MM.1S (cell line): ENCODE data around the gene SPCS2.

Source experiments
- DNase-seq: peaks from one replicate; pipeline ENCODE4 v3.0.0-alpha.2; 2015
- H2AFZ ChIP-seq: fragments of 300-600 bp; sonication (generic); 2 replicates; pipeline ENCODE4 v1.6.0; 2016; ENCODE audit warnings: antibody characterized with exemption, low read length
- H3F3A ChIP-seq: fragments of 300-600 bp; sonication (generic); 2 replicates; pipeline ENCODE4 v1.6.1; 2016; ENCODE audit warnings: mild to moderate bottlenecking, antibody characterized with exemption, low read length, moderate library complexity, mixed read lengths; ENCODE audit not compliant: insufficient read depth
- H3K27ac ChIP-seq: fragments of 300-600 bp; sonication (generic); 2 replicates; pipeline ENCODE4 v1.5.1; 2016; ENCODE audit warnings: mild to moderate bottlenecking, low read length
- H3K27me3 ChIP-seq: fragments of 300-600 bp; sonication (generic); replicated peaks from 2 replicates; pipeline ENCODE4 v1.6.0; 2016; ENCODE audit warnings: low read length; ENCODE audit not compliant: insufficient read depth
- H3K36me3 ChIP-seq: fragments of 300-600 bp; sonication (generic); replicated peaks from 2 replicates; pipeline ENCODE4 v1.6.1; 2016; ENCODE audit warnings: mild to moderate bottlenecking, low read length, mixed read lengths; ENCODE audit not compliant: insufficient read depth
- H3K4me1 ChIP-seq: fragments of 300-600 bp; sonication (generic); 2 replicates; pipeline ENCODE4 v1.6.1; 2016; ENCODE audit warnings: low read length, mixed read lengths
- H3K4me2 ChIP-seq: fragments of 300-600 bp; sonication (generic); 2 replicates; pipeline ENCODE4 v1.6.0; 2016; ENCODE audit warnings: low read depth, low read length
- H3K4me3 ChIP-seq: fragments of 300-600 bp; sonication (generic); 2 replicates; pipeline ENCODE4 v1.5.1; 2016; ENCODE audit warnings: low read length, mixed read lengths
- H3K79me2 ChIP-seq: fragments of 300-600 bp; sonication (generic); 2 replicates; pipeline ENCODE4 v1.6.1; 2016; ENCODE audit warnings: mixed run types, low read length, mixed read lengths
- H3K9ac ChIP-seq: fragments of 300-600 bp; sonication (generic); 2 replicates; pipeline ENCODE4 v1.6.1; 2016; ENCODE audit warnings: low read length, mixed read lengths
- H3K9me2 ChIP-seq: fragments of 300-600 bp; sonication (generic); replicated peaks from 2 replicates; pipeline ENCODE4 v1.6.1; 2016; ENCODE audit warnings: mild to moderate bottlenecking, low read length, mixed read lengths; ENCODE audit not compliant: insufficient read depth
- H3K9me3 ChIP-seq: fragments of 300-600 bp; sonication (generic); replicated peaks from 2 replicates; pipeline ENCODE4 v1.6.1; 2016; ENCODE audit warnings: mild to moderate bottlenecking, low read length, mixed read lengths; ENCODE audit not compliant: insufficient read depth
- H4K20me1 ChIP-seq: fragments of 300-600 bp; sonication (generic); 2 replicates; pipeline ENCODE4 v1.6.1; 2016; ENCODE audit warnings: mild to moderate bottlenecking, low read length, moderate library complexity, mixed read lengths; ENCODE audit not compliant: insufficient read depth
- CTCF ChIP-seq: fragments of 300-600 bp; sonication (generic); IDR thresholded peaks from 2 replicates; pipeline ENCODE4 v1.5.1; 2016; ENCODE audit warnings: antibody characterized with exemption, low read length, mixed read lengths
- EZH2 ChIP-seq: fragments of 300-600 bp; sonication (generic); optimal IDR thresholded peaks from 2 replicates; pipeline ENCODE3; 2017; ENCODE audit warnings: low read depth, mild to moderate bottlenecking, antibody characterized with exemption, low read length, mixed read lengths
- EZH2phosphoT487 ChIP-seq: fragments of 300-600 bp; sonication (generic); IDR thresholded peaks from 2 replicates; pipeline ENCODE4 v1.6.1; 2018; ENCODE audit warnings: antibody characterized with exemption, low read length

SPCS2 gene

GRCh38 chr11:74942073-74942759, 6.8 kb upstream of the SPCS2 start:
- Histone ChIP-seq H3K9me2 (no peaks in the 10 kb centered on the region), H3K79me2 (peaks cover 45% of the 10 kb centered on the region), H3K36me3 (0 out of 2 replicates have a peak, but pooled peaks cover 2% of the 10 kb centered on the region), H3K4me1 (peaks cover 19% of the 10 kb centered on the region), H3K9me3 (no peaks in the 10 kb centered on the region), H3K4me3 (no peak overlapping the region), H3K9ac (no peak overlapping the region), H3F3A (no peaks in the 10 kb centered on the region), H3K4me2 (peak overlapping the region; percentile 41), H3K27me3 (no peaks in the 10 kb centered on the region), H3K27ac (peak overlapping the region; percentile 7; the same call in 1 of the 2 replicates), H4K20me1 (no peaks in the 10 kb centered on the region), H2AFZ (no peak overlapping the region)
- no peak for DNase-seq
- no peak for TF ChIP-seq CTCF
- no peak for TF ChIP-seq EZH2
- no peak for TF ChIP-seq EZH2phosphoT487

DNA sequence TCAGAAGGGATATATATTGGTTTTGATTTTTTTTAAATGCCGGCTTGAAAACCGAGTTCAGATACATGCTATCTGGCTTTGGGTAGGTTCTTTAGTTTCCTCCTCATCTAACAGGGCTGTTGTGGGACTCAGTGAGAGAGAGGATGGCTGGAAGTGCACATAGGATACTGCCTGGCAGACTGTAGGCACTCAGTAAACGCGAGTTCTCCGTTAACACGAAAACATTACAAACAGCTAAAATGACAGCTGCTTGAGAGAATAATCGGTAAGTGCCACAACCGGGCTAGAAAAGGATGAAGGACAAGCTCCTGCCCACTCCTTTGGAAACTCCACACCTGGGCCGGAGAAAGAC, 544 bp upstream of the SPCS2 start:
- Histone ChIP-seq H3K9me3 (no peaks in the 10 kb centered on the region), H3K79me2 (peaks cover 75% of the 10 kb centered on the region), H2AFZ (peak overlapping the region; percentile 80), H3K4me3 (peak overlapping the region; percentile 93), H3F3A (peaks cover 41% of the 10 kb centered on the region), H3K36me3 (no peaks in the 10 kb centered on the region), H4K20me1 (no peaks in the 10 kb centered on the region), H3K4me1 (peaks cover 6% of the 10 kb centered on the region; the same call in 1 of the 2 replicates), H3K4me2 (peak overlapping the region; percentile 59), H3K9ac (peak overlapping the region; percentile 99), H3K27ac (peak overlapping the region; percentile 97; the same call in 1 of the 2 replicates), H3K27me3 (no peaks in the 10 kb centered on the region), H3K9me2 (no peaks in the 10 kb centered on the region)
- TF ChIP-seq EZH2, result no peak
- DNase-seq, result no peak

GRCh38 chr11:74949753-74950137, 679 bp downstream of the SPCS2 start:
- peak overlapping the region; percentile 97 for H3K27ac ChIP-seq
- TF ChIP-seq CTCF (no peak), EZH2phosphoT487 (no peak), EZH2 (no peak)
- peak overlapping the region; percentile 88 for H3K4me2 ChIP-seq
- H3K36me3 ChIP-seq, result no peaks in the 10 kb centered on the region
- H3K27me3 ChIP-seq, result no peaks in the 10 kb centered on the region
- H3F3A ChIP-seq, result peaks cover 54% of the 10 kb centered on the region
- no peaks in the 10 kb centered on the region for H4K20me1 ChIP-seq
- H3K9me3 ChIP-seq, result no peaks in the 10 kb centered on the region
- H3K4me3 ChIP-seq, result peak overlapping the region; percentile 93
- peaks cover 17% of the 10 kb centered on the region for H3K4me1 ChIP-seq
- peak overlapping the region; percentile 99 for H3K9ac ChIP-seq
- peak; percentile 18 for DNase-seq
- peaks cover 85% of the 10 kb centered on the region for H3K79me2 ChIP-seq
- no peaks in the 10 kb centered on the region for H3K9me2 ChIP-seq
- H2AFZ ChIP-seq, result no peak overlapping the region

- no peaks in the 10 kb centered on the region for H4K20me1 ChIP-seq
Measured at GRCh38 chr11:74950374-74950969, 1.4 kb downstream of the SPCS2 start.

More at GRCh38 chr11:74950374-74950969, 1.4 kb downstream of the SPCS2 start:
- H3F3A ChIP-seq, result peaks cover 54% of the 10 kb centered on the region
- peak overlapping the region; percentile 97 for H3K27ac ChIP-seq
- no peaks in the 10 kb centered on the region for H3K27me3 ChIP-seq
- H3K79me2 ChIP-seq, result peaks cover 92% of the 10 kb centered on the region
- no peaks in the 10 kb centered on the region for H3K36me3 ChIP-seq
- H3K9me2 ChIP-seq, result no peaks in the 10 kb centered on the region
- TF ChIP-seq CTCF, result no peak
- TF ChIP-seq EZH2phosphoT487, result no peak
- TF ChIP-seq EZH2, result no peak
- peaks cover 25% of the 10 kb centered on the region for H3K4me1 ChIP-seq
- H3K9me3 ChIP-seq, result no peaks in the 10 kb centered on the region
- peak overlapping the region; percentile 88 for H3K4me2 ChIP-seq
- H2AFZ ChIP-seq, result no peak overlapping the region
- H3K9ac ChIP-seq, result peak overlapping the region; percentile 99
- peak overlapping the region; percentile 93 for H3K4me3 ChIP-seq
- DNase-seq, result peak; percentile 23
